Measurements from ENCODE around the gene TMEM53. TPM values are rescaled to one million over a fixed set of nuclear protein-coding genes. Genes with fewer than 3 reads are reported as not detected.
"Not testable (repeated sequence)": the region's sequence is repeated elsewhere in the genome, so short reads cannot be mapped to it uniquely, and the experiment has no call there.

TMEM53 gene
- total RNA-seq (2014; rRNA removed; shearing (Covaris generic)): 13.1 and 14.9 TPM in 2 replicates

DNA sequence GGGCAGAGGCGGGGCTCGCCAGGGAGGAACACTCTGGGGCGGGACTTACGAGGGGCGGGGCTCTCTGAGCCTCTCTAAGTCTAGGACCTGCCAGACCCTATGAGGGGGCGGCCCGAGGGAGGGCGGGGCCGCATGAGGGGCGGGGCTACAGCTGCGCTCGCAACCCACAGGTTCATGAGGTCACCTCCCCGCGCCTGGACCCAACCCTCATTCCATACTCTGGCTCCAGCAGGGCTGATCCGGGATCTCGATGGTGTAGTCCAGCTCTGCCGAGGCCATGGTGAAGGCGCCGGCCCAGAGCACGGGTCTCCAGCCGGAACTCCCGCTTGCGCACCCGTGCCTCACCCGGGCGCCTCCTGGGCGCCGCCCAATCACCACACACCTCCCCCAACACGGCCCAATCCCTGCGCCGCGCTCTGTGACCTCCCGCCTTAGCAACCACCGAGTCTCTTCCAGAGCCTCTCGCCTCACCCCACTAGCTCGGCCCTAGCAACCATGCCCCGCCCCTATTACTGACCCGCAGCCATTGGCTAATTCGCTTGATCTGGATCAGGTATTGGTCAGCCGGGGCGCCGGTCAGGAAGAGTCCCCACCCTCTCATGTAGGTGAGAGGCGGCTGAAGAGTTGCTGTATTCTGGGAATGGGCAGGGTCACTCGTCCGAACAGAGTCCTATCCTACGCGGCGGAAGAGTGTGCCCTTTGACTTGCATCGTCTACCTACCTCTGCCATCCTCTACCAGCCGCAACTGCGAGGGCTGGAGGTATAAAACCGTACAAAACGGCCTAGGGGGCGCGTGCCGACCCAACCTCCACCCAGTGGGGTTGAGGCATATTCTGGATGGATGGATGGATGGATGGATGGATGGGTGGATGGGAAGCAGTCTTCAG lies at the start of gene TMEM53, which contains the start of gene ARMH1:
Gene TMEM53, minus strand, starts transcription at position 369 of the 888 bp plus-strand sequence. Its CDS starts 90 bp downstream, at position 279.
Gene ARMH1, plus strand, starts transcription at position 602 of the 888 bp plus-strand sequence. CDS start 14,984 bp downstream, outside the sequence.
- peak; percentile 99 for DNase-seq (ENCODE audit: low read depth)

- no peak for DNase-seq (ENCODE audit: low read depth)
These were observed 49.4 kb upstream of the TMEM53 start for GRCh38 chr1:44723496-44724295.

DNA sequence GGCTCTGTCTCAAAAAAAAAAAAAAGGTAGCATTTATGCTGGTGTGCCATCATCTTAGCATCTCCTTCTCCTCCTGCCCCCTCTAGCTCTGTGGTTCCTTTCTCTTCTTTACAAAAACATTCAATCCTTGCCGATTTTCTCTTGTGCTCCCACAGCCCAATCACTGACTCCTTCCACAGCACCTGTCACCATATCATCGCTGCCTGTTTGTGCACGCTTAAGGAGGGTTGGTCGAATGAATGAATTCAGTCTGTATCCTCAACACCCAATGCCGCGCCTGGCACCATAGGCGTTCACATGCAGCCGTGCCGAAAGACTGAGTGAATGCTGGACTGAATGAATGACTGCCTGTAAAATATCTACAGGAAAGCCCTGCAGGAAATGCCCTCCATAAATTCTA lies 48.8 kb upstream of the TMEM53 start:
- DNase-seq (ENCODE audit: low read depth): no peak

- DNase-seq (ENCODE audit: low read depth): peak; percentile 99
These were observed 47.4 kb upstream of the TMEM53 start for GRCh38 chr1:44721485-44722361.

DNA sequence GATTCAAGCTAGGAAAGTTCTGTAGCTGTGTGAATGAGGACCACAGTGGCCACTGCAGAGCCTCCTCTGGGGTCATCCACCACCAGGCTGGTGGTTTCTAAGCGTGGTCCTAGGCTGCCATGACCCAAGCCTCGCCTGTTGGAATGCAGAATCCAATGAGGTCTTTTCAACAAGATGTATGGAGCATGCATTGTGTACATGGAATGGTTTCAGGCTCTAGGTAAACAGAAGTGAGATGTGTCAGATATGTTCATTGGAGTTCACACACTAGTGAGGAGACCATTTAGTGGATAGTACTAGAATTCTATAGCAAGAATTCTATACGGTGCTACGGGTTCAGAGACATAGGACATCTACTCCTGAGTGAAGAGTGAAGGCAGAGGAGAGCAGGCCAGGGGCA lies 46.0 kb upstream of the TMEM53 start:
- peak; percentile 38 for DNase-seq (ENCODE audit: low read depth)

- DNase-seq (ENCODE audit: low read depth): peak; percentile 34
These were observed 45.0 kb upstream of the TMEM53 start for GRCh38 chr1:44719318-44719717.

- DNase-seq (ENCODE audit: low read depth): no peak
These were observed 43.8 kb upstream of the TMEM53 start for GRCh38 chr1:44718091-44718490.

- DNase-seq (ENCODE audit: low read depth): no peak
These were observed 43.4 kb upstream of the TMEM53 start for GRCh38 chr1:44717653-44718052.

DNA sequence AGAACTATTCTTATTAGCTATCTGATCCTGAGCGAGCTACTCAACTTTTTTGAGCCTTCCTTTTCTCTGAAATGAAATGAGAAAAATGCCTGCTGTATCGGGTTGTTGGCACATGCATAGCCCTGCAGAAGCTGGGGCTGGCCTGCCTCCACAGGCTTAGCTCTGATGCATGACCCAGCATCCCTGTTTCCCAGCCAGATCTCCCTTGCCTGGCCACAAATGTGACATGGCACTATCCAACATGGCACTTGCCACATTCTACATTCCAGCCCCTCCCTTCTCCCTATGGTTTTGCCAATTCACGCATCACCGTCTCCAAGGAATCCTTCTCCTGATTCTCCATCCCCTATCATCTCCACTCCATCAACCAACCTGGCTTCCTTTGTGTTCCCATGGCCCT lies 42.9 kb upstream of the TMEM53 start:
- no peak for DNase-seq (ENCODE audit: low read depth)

DNA sequence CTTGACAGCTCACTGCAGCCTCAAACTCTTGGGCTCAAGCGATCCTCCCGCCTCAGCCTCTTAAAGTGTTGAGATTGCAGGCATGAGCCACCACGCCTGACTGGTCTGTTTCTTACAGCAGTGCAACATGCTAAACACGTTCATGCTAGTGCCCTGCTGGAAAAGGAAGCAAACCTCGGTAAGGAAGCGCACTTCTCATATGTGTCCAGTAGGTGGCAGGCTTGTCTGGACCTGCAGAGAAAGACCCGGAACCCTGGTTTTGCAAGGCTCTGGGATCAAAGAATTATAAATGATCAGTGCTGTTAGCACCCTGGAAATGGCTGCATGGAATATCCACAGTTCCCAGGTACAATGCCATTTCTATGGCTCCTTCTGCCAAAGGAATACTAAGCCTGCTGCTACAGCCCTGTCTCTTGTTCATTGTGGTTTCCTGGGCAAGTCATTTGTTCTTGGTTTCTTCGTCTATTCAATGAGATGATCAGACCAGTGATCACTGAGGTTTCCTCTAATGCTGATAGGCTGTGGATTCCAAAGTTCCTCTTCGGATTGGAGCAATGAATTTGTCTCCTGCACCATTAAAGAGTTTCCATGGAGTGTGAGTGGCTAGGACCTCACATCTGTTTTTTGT lies 40.8 kb upstream of the TMEM53 start:
- DNase-seq (ENCODE audit: low read depth): peak; percentile 71

GRCh38 chr1:44714532-44714931 lies 40.3 kb upstream of the TMEM53 start:
- DNase-seq (ENCODE audit: low read depth): no peak

DNA sequence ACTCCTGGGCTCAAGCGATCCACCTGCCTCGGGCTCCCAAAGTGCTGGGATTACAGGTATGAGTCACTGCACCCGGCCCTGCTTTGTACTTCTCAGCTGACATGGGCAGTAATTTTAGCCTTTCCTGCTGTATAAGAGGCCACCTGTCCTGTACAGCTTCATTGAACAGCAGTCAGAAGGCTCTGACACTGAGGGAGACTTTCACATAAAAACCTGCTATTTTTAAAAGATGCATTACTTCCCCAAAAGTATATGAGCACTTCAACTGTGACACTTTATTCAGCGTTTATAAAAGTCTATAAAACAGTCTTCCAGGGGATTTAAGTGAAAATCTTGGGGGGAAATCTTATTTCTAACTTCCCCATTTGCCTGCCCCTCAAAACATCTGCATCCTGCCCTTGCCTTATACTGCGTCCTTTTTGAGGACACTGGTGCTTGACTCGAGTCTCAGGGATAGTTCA lies 39.1 kb upstream of the TMEM53 start:
- DNase-seq (ENCODE audit: low read depth): no peak

DNA sequence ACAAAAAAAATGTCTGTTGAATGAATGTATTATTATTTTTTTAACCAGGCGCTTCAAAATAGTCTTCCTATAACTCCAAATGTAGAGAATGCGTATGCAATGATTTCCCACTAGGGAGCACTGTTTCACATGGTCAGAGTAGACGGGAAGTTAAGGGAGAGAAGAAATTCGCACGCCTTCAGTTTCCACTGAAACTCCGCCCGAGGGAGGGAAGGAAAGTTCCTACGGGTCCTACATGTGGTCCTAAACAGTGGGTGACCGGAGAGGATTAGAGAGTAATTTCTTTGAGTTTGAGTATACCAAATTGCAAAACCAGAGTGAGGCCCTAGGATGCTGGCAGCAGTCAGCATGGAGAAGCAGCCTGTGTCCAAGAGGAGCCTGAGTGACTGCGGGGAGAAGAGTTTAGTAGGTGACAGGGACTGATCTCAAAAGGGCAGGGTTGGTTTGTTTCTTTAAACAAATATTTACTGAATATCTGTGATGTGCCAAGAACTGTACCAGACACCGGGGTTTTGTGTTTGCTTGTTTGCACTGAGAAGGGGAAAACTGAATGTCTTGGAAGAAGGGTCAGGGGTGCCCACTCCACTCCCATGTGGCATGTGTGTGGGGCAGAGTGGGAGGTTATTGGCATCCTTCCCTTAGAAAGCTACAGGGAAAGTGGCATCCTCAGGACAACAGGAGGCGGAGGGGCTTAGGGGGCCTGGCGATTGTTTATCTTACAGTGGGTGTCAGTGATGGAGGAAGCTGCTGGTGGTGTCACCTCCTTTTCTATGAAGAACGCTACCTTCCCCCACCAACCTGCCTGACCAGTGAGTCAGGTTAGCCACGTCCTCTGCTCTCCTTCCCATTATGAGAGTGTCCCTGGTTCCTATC lies 33.9 kb upstream of the TMEM53 start:
- peak; percentile 75 for DNase-seq (ENCODE audit: low read depth)

DNA sequence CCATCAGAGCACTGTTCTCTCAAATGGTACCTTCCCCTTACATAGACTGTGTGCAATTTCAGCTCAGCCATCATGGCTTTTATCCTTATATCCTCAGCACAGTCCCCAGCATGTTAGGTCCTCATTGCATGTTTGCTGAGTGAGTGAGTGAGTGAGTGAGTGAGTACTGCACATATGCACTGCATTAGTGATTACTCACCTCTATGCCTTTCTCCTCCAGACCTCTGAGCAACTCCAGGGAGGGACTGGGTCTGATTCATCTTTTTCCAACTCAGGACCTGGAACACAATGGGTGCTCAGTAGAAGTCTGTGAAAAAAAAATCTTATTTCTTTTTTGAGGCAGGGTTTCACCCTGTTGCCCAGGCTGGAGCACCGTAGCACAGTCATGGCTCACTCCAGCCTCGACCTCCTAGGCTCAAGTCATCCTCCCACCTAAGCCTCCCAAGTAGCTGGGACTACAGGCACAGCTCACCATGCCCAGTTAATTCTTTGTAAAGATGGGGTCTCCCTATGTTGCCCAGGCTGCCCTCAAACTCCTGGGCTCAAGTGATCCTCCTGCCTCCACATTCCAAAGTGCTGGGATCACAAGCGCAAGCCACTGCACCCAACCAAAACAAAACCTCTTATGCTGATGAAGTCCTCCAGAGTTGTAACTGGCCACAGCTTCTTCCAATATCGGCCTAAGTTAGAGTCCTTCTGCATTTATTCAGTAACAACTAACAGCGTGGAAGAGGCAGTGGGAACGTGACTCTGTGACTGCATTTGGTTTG lies 33.0 kb upstream of the TMEM53 start:
- DNase-seq (ENCODE audit: low read depth): peak; percentile 92

DNA sequence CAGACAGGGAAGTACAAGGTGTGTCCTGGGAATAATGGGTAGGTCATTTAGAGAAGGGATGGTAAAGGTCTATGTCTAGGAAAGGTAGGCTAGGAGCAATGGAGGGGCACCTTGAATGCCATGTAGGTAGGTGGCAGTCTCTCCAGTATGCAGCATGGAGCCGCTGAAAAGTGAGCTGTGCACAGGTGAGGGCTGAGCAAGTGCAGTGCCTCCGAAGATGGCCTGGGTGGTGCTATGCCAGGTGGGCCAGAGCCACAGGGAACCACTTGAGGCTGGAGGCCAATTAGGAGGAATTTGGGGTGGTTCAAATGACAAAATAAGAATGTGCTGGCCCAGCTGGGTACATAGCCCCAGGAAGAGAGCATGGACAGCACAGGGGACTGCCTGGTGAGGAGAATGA lies 31.7 kb upstream of the TMEM53 start:
- DNase-seq (ENCODE audit: low read depth): no peak

GRCh38 chr1:44705470-44705869 lies 31.2 kb upstream of the TMEM53 start:
- DNase-seq (ENCODE audit: low read depth): no peak

DNA sequence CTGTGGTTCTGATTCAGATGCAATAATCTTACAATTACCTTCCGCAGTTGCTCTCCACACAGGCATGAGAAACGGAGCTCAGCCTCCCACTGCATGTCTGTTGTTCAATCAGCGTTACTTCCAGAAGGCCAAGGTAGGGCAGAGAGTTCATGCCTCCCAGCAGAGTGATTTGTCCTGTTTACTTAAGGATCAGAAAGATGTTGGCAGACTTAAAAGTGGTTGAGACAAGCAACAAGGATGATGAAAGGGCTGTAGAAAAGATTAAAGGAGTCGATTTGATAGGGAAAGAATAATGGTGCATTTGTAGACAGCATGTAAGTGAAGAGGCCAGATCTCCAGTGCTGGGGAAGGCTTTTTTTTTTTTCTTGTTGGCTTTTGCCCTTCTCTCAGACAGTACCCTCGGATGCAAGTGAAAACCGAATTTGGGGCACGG lies 26.9 kb upstream of the TMEM53 start:
- DNase-seq (ENCODE audit: low read depth): no peak

- no peak for DNase-seq (ENCODE audit: low read depth)
These were observed 26.3 kb upstream of the TMEM53 start for GRCh38 chr1:44700573-44700972.

DNA sequence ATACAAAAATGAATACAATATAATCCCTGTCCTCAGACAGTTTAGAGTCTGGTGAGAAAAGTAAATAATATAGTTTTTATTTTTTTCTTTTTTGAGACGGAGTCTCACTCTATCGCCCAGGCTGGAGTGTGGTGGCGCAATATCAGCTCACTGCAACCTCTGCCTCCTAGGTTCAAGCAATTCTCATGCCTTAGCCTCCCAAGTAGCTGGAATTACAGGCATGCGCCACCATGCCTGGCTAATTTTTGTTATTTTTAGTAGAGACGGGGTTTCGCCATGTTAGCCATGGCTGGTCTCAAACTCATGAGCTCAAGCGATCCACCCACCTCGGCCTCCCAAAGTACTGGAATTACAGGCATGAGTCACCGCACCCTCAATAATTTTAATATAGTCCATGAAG lies 25.1 kb upstream of the TMEM53 start:
- not testable (repeated sequence) for DNase-seq (ENCODE audit: low read depth)

All from RPMI7951 (cell line).